Measurements from ENCODE around the gene ARFGEF2.

GRCh38 chr20:48999890-49000870, 78.7 kb downstream of the ARFGEF2 start:
- TF ChIP-seq CTCF (IDR thresholded peaks at IDR 0.05; ENCODE audit: poor library complexity) (no peak), EZH2 (IDR thresholded peaks at IDR 0.05; ENCODE audit: borderline replicate concordance) (no peak)
